GM23338 (cell line): ENCODE data around the gene LYRM2. TPM values are rescaled to one million over a fixed set of nuclear protein-coding genes. Genes with fewer than 3 reads are reported as not detected.

Source experiments
- ATAC-seq: fragments of 200-7000 bp; cut with Tn5 transposase; 3 replicates; pipeline ENCODE4 v1.9.1; 2020
- DNase-seq: peaks from one replicate; pipeline ENCODE4 v3.0.0-alpha.2; 2015; ENCODE audit warnings: low spot score
- H2AFZ ChIP-seq: fragments of 200-600 bp; sonication (generic); 2 replicates; pipeline ENCODE4 v1.8.0; 2016; ENCODE audit warnings: antibody characterized with exemption, mild to moderate bottlenecking, moderate library complexity
- H3F3A ChIP-seq: fragments of 200-600 bp; sonication (generic); replicated peaks from 2 replicates; pipeline ENCODE4 v1.8.0; 2017; ENCODE audit warnings: antibody characterized with exemption, mixed run types, low read depth
- H3K27ac ChIP-seq: fragments of 200-600 bp; sonication (generic); 2 replicates; pipeline ENCODE4 v1.6.1; 2016; ENCODE audit warnings: low read depth
- H3K27me3 ChIP-seq: fragments of 200-600 bp; sonication (generic); 2 replicates; pipeline ENCODE4 v1.8.0; 2016; ENCODE audit warnings: mild to moderate bottlenecking, mixed run types, moderate library complexity; ENCODE audit not compliant: insufficient read depth
- H3K36me3 ChIP-seq: fragments of 200-600 bp; sonication (generic); 2 replicates; pipeline ENCODE4 v1.8.0; 2016; ENCODE audit warnings: mild to moderate bottlenecking; ENCODE audit not compliant: insufficient read depth
- H3K4me1 ChIP-seq: fragments of 200-600 bp; sonication (generic); 2 replicates; pipeline ENCODE4 v1.8.0; 2016; ENCODE audit warnings: mild to moderate bottlenecking, moderate library complexity; ENCODE audit not compliant: insufficient read depth
- H3K4me2 ChIP-seq: fragments of 200-600 bp; sonication (generic); 2 replicates; pipeline ENCODE4 v1.7.1; 2017; ENCODE audit warnings: mixed run types
- H3K4me3 ChIP-seq: fragments of 200-600 bp; sonication (generic); 2 replicates; pipeline ENCODE4 v1.6.1; 2016; ENCODE audit warnings: mixed run types
- H3K79me2 ChIP-seq: fragments of 200-600 bp; sonication (generic); replicated peaks from 2 replicates; pipeline ENCODE4 v1.8.0; 2017; ENCODE audit warnings: mild to moderate bottlenecking; ENCODE audit not compliant: insufficient read depth
- H3K9me2 ChIP-seq: fragments of 200-600 bp; sonication (generic); 2 replicates; pipeline ENCODE4 v1.8.0; 2017; ENCODE audit not compliant: insufficient read depth
- H4K20me1 ChIP-seq: fragments of 200-600 bp; sonication (generic); replicated peaks from 2 replicates; pipeline ENCODE4 v1.8.0; 2017; ENCODE audit warnings: mild to moderate bottlenecking; ENCODE audit not compliant: insufficient read depth
- H3K27ac Mint-ChIP-seq: 2 replicates; pipeline ENCODE4 v1.8.0; 2020; ENCODE audit warnings: inconsistent platforms, mild to moderate bottlenecking, moderate library complexity, mixed read lengths
- H3K27me3 Mint-ChIP-seq: 3 replicates; pipeline ENCODE4 v1.8.0; 2022; ENCODE audit warnings: low read depth, mild to moderate bottlenecking, moderate library complexity, mixed read lengths, inconsistent platforms; ENCODE audit not compliant: insufficient read depth, poor library complexity
- H3K36me3 Mint-ChIP-seq: 3 replicates; pipeline ENCODE4 v1.8.0; 2021; ENCODE audit warnings: low read depth, mild to moderate bottlenecking, inconsistent platforms, moderate library complexity, mixed read lengths
- H3K4me1 Mint-ChIP-seq: 3 replicates; pipeline ENCODE4 v1.8.0; 2020; ENCODE audit warnings: mild to moderate bottlenecking, inconsistent platforms, mixed read lengths
- H3K4me3 Mint-ChIP-seq: 3 replicates; pipeline ENCODE4 v1.8.0; 2021; ENCODE audit warnings: moderate library complexity, mild to moderate bottlenecking, inconsistent platforms, mixed read lengths
- H3K9me3 Mint-ChIP-seq: 3 replicates; pipeline ENCODE4 v1.8.0; 2020; ENCODE audit warnings: moderate library complexity, mild to moderate bottlenecking, inconsistent platforms, mixed read lengths
- EZH2phosphoT487 ChIP-seq: fragments of 200-600 bp; sonication (generic); IDR thresholded peaks from one replicate; pipeline ENCODE4 v1.8.1; 2018; ENCODE audit warnings: antibody characterized with exemption; ENCODE audit not compliant: unreplicated experiment
- POLR2AphosphoS5 ChIP-seq: IDR thresholded peaks from 2 replicates; pipeline ENCODE4 v1.6.1; 2016; ENCODE audit warnings: antibody characterized with exemption, low read depth
- REST ChIP-seq: IDR thresholded peaks from one replicate; pipeline ENCODE4 v1.6.1; 2018; ENCODE audit warnings: antibody characterized with exemption; ENCODE audit not compliant: unreplicated experiment
- STAT1 ChIP-seq: IDR thresholded peaks from one replicate; pipeline ENCODE4 v1.6.1; 2016; ENCODE audit warnings: antibody characterized with exemption; ENCODE audit not compliant: unreplicated experiment
- ZNF114 ChIP-seq: fragments of 250-450 bp; sonication (Bioruptor Pico); IDR thresholded peaks from 2 replicates; pipeline ENCODE4 v1.5.0; 2020; ENCODE audit warnings: mild to moderate bottlenecking, moderate library complexity
- ZNF331 ChIP-seq: fragments of 250-450 bp; sonication (Bioruptor Pico); IDR thresholded peaks from 2 replicates; pipeline ENCODE4 v1.5.0; 2020; ENCODE audit warnings: low read depth, mild to moderate bottlenecking, moderate library complexity
- polyA plus RNA-seq: library from polyadenylated mRNA; unstranded; fragments of >200 nt; fragmentation: Nextera tagmentation; extraction: Ambion mirVana; gene quantifications from 2 replicates; pipeline ENCODE4 v1.2.1, GENCODE V29; 2016
- total RNA-seq: library from RNA; depleted of rRNA; stranded (reverse); fragments of >200 nt; shearing (Covaris generic); gene quantifications from 2 replicates; pipeline ENCODE4 v1.2.3, GENCODE V29; 2014
- TF ChIP-seq, protein P1 (sequence below), 2 experiments: fragments of 200-600 bp in 1 of 2; sonication (generic) in 1 of 2; conservative IDR thresholded peaks; 2 replicates each; pipeline versions ENCODE4 v1.5.1 to v1.6.1; 2016 to 2017; ENCODE audit warnings: antibody characterized with exemption in 2 of 2, low read depth in 2 of 2, mild to moderate bottlenecking in 2 of 2, moderate library complexity in 1 of 2

LYRM2 gene
- total and polyA plus RNA-seq, 2 experiments from 2014 or later, result 20.3 to 67.3 TPM

DNA sequence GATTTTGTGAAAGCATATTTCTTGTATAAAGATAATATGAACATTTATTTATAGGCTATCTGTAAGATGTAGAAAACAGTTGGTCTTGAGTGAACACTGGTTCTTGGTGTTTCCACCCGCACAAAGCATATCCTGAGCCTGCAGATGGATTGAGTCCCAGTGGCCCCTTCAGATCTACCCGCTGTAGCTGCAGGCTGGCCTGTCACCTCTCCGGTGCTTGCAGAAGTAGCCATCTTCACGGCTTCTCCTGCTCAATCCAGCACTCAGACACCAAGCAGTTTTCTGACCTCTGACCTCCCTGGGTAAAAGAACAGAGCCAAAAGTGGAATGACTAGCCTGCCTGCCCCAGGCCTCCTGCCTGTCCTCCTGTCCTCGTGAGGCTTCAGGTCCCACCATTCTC, 22.7 kb downstream of the LYRM2 start:
- no peak for TF ChIP-seq POLR2AphosphoS5
- TF ChIP-seq ZNF331, result no peak
- Mint-ChIP-seq H3K27ac (no peak overlapping the region), H3K27me3 (peaks cover 2% of the 10 kb centered on the region), H3K36me3 (no peaks in the 10 kb centered on the region), H3K9me3 (no peaks in the 10 kb centered on the region), H3K4me3 (no peak overlapping the region), H3K4me1 (peaks cover 7% of the 10 kb centered on the region; the same call in 2 of the 3 replicates)
- no peaks in the 10 kb centered on the region for H3F3A ChIP-seq
- H2AFZ ChIP-seq, result no peak overlapping the region
- DNase-seq (no peak), ATAC-seq (no peak)
- H4K20me1 ChIP-seq, result no peaks in the 10 kb centered on the region
- H3K9me2 ChIP-seq, result no peaks in the 10 kb centered on the region
- no peak overlapping the region for H3K27ac ChIP-seq
- no peak overlapping the region for H3K4me2 ChIP-seq
- H3K27me3 ChIP-seq, result no peaks in the 10 kb centered on the region
- no peaks in the 10 kb centered on the region for H3K79me2 ChIP-seq
- no peaks in the 10 kb centered on the region for H3K36me3 ChIP-seq
- H3K4me1 ChIP-seq, result no peaks in the 10 kb centered on the region
- no peak overlapping the region for H3K4me3 ChIP-seq

DNA sequence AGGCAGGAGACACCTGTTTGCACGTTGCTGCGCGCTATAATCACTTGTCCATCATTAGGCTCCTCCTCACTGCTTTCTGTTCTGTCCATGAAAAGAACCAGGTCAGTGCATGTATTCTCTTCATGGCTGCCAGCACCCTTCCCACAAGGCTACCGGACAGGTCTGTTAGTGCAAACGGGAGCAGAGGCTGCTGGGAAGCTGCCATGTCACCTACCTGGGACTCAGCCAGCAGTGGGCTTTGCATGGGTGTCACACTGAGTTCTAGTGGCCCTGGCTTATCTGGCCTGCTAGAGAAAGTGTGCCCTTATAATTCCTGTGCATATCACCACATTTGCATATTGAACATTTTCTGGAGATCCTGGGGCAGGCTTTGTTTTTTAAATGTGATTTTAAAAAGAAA, 24.8 kb downstream of the LYRM2 start:
- Mint-ChIP-seq H3K4me3 (no peak overlapping the region), H3K9me3 (no peaks in the 10 kb centered on the region), H3K4me1 (peaks cover 7% of the 10 kb centered on the region; the same call in 2 of the 3 replicates), H3K27me3 (peaks cover 4% of the 10 kb centered on the region), H3K36me3 (no peaks in the 10 kb centered on the region), H3K27ac (no peak overlapping the region)
- H3F3A ChIP-seq, result no peaks in the 10 kb centered on the region
- no peak overlapping the region for H2AFZ ChIP-seq
- ATAC-seq, result no peak
- H3K9me2 ChIP-seq, result no peaks in the 10 kb centered on the region
- TF ChIP-seq REST (no peak), STAT1 (no peak), ZNF114 (no peak)
- H3K4me1 ChIP-seq, result no peaks in the 10 kb centered on the region
- no peaks in the 10 kb centered on the region for H4K20me1 ChIP-seq
- no peaks in the 10 kb centered on the region for H3K79me2 ChIP-seq
- H3K36me3 ChIP-seq, result no peaks in the 10 kb centered on the region
- DNase-seq, result no peak
- no peak overlapping the region for H3K4me2 ChIP-seq
- H3K27me3 ChIP-seq, result no peaks in the 10 kb centered on the region
- no peak overlapping the region for H3K27ac ChIP-seq
- H3K4me3 ChIP-seq, result no peak overlapping the region

- ATAC-seq (peak; percentile 84), DNase-seq (peak; percentile 74)
- Histone ChIP-seq H3K79me2 (no peaks in the 10 kb centered on the region), H3K4me3 (no peak overlapping the region), H3K9me2 (no peaks in the 10 kb centered on the region), H3F3A (no peaks in the 10 kb centered on the region), H3K27me3 (no peaks in the 10 kb centered on the region), H3K36me3 (no peaks in the 10 kb centered on the region), H3K27ac (no peak overlapping the region), H4K20me1 (no peaks in the 10 kb centered on the region), H3K4me1 (no peaks in the 10 kb centered on the region), H2AFZ (no peak overlapping the region), H3K4me2 (no peak overlapping the region)
- Mint-ChIP-seq H3K36me3 (no peaks in the 10 kb centered on the region), H3K27ac (no peak overlapping the region), H3K9me3 (no peaks in the 10 kb centered on the region), H3K4me1 (peaks cover 7% of the 10 kb centered on the region; the same call in 1 of the 3 replicates), H3K27me3 (peaks cover 4% of the 10 kb centered on the region), H3K4me3 (no peak overlapping the region)
- no peak for TF ChIP-seq EZH2phosphoT487
- TF ChIP-seq, protein P1, sequence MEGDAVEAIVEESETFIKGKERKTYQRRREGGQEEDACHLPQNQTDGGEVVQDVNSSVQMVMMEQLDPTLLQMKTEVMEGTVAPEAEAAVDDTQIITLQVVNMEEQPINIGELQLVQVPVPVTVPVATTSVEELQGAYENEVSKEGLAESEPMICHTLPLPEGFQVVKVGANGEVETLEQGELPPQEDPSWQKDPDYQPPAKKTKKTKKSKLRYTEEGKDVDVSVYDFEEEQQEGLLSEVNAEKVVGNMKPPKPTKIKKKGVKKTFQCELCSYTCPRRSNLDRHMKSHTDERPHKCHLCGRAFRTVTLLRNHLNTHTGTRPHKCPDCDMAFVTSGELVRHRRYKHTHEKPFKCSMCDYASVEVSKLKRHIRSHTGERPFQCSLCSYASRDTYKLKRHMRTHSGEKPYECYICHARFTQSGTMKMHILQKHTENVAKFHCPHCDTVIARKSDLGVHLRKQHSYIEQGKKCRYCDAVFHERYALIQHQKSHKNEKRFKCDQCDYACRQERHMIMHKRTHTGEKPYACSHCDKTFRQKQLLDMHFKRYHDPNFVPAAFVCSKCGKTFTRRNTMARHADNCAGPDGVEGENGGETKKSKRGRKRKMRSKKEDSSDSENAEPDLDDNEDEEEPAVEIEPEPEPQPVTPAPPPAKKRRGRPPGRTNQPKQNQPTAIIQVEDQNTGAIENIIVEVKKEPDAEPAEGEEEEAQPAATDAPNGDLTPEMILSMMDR (conservative IDR thresholded peaks at IDR 0.05; ENCODE audit: low read depth in 2 of 2), result peak; percentile 47 to 52
Observed at GRCh38 chr6:89612121-89612520, 26.4 kb downstream of the LYRM2 start.
